ENCODE results near the gene LRP2. TPM values are rescaled to one million over a fixed set of nuclear protein-coding genes. Genes with fewer than 3 reads are reported as not detected.

LRP2 gene
- polyA plus RNA-seq, 3 donors: not detected

- peaks cover 26% of the 10 kb centered on the region for H3K79me2 ChIP-seq (ENCODE audit: insufficient read depth, low read length)
- DNase-seq: no peak
- no peak overlapping the region for H2AFZ ChIP-seq (ENCODE audit: insufficient read depth, low read depth, low read length, poor library complexity, severe bottlenecking)
- 98% methylated on average over 4 of the region's 5 CpGs for WGBS (ENCODE audit: insufficient coverage)
- H3K4me3 ChIP-seq (replicated peaks in 1 of 3; ENCODE audit: low read depth in 2 of 3, low read length in 3 of 3): no peak overlapping the region
- H3K27me3 ChIP-seq (ENCODE audit: control insufficient read depth in 2 of 2, insufficient read depth in 2 of 2, low read length in 2 of 2): no peaks in the 10 kb centered on the region
- H3K4me1 ChIP-seq (ENCODE audit: control insufficient read depth in 1 of 2, insufficient read depth in 2 of 2, low read length in 2 of 2): peaks cover 54 to 61% of the 10 kb centered on the region in 2 donors
- no peaks in the 10 kb centered on the region for H3K9me3 ChIP-seq (replicated peaks in 1 of 2; ENCODE audit: control insufficient read depth in 1 of 2, insufficient read depth in 1 of 2, low read length in 2 of 2)
- Mint-ChIP-seq H3K4me3 (no peak overlapping the region), H3K27me3 (ENCODE audit: low read depth in 3 of 3) (no peaks in the 10 kb centered on the region), H3K36me3 (peaks cover 20 to 32% of the 10 kb centered on the region in 2 donors), H3K4me1 (peaks cover 80% of the 10 kb centered on the region), H3K27ac (peak overlapping the region in 4 of 7 donors; percentile 68 to 86 (median 80)), H3K9me3 (peaks cover 0 to 4% (median 2%) of the 10 kb centered on the region in 7 donors)
- TF ChIP-seq, protein P1, sequence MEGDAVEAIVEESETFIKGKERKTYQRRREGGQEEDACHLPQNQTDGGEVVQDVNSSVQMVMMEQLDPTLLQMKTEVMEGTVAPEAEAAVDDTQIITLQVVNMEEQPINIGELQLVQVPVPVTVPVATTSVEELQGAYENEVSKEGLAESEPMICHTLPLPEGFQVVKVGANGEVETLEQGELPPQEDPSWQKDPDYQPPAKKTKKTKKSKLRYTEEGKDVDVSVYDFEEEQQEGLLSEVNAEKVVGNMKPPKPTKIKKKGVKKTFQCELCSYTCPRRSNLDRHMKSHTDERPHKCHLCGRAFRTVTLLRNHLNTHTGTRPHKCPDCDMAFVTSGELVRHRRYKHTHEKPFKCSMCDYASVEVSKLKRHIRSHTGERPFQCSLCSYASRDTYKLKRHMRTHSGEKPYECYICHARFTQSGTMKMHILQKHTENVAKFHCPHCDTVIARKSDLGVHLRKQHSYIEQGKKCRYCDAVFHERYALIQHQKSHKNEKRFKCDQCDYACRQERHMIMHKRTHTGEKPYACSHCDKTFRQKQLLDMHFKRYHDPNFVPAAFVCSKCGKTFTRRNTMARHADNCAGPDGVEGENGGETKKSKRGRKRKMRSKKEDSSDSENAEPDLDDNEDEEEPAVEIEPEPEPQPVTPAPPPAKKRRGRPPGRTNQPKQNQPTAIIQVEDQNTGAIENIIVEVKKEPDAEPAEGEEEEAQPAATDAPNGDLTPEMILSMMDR (IDR thresholded peaks at IDR 0.05): no peak
- H4K20me1 ChIP-seq (ENCODE audit: insufficient read depth, low read length): no peaks in the 10 kb centered on the region
- no peak overlapping the region for H3K4me2 ChIP-seq (replicated peaks; ENCODE audit: extremely low read depth, low read length, poor library complexity, severe bottlenecking)
- no peak overlapping the region for H3K9ac ChIP-seq (ENCODE audit: insufficient read depth, low read length, poor library complexity, severe bottlenecking)
- H3K36me3 ChIP-seq (replicated peaks in 1 of 2; ENCODE audit: control insufficient read depth in 1 of 2, insufficient read depth in 2 of 2, low read length in 2 of 2): no peaks in the 10 kb centered on the region
- intact Hi-C loops (cut with micrococcal nuclease): no loop called here
- H3K27ac ChIP-seq (ENCODE audit: low read depth in 1 of 2, low read length in 2 of 2): peak overlapping the region in 1 of 2 donors; percentile 12
These were observed 280.8 kb downstream of the LRP2 start for GRCh38 chr2:169081551-169081950.

- Histone ChIP-seq H3K4me3 (replicated peaks in 1 of 3; ENCODE audit: low read depth in 2 of 3, low read length in 3 of 3) (peak overlapping the region in 1 of 3 experiments; percentile 4), H3K79me2 (ENCODE audit: insufficient read depth, low read length) (peaks cover 30% of the 10 kb centered on the region), H3K9me3 (replicated peaks in 1 of 2; ENCODE audit: control insufficient read depth in 1 of 2, insufficient read depth in 1 of 2, low read length in 2 of 2) (no peaks in the 10 kb centered on the region), H3K36me3 (replicated peaks in 1 of 2; ENCODE audit: control insufficient read depth in 1 of 2, insufficient read depth in 2 of 2, low read length in 2 of 2) (no peaks in the 10 kb centered on the region), H2AFZ (ENCODE audit: insufficient read depth, low read depth, low read length, poor library complexity, severe bottlenecking) (no peak overlapping the region), H4K20me1 (ENCODE audit: insufficient read depth, low read length) (no peaks in the 10 kb centered on the region), H3K27me3 (ENCODE audit: control insufficient read depth in 2 of 2, insufficient read depth in 2 of 2, low read length in 2 of 2) (no peaks in the 10 kb centered on the region), H3K4me2 (replicated peaks; ENCODE audit: extremely low read depth, low read length, poor library complexity, severe bottlenecking) (no peak overlapping the region), H3K4me1 (ENCODE audit: control insufficient read depth in 1 of 2, insufficient read depth in 2 of 2, low read length in 2 of 2) (peaks cover 54 to 61% of the 10 kb centered on the region in 2 donors), H3K27ac (ENCODE audit: low read depth in 1 of 2, low read length in 2 of 2) (peak overlapping the region; percentile 37 to 63), H3K9ac (ENCODE audit: insufficient read depth, low read length, poor library complexity, severe bottlenecking) (no peak overlapping the region)
- peaks cover 20 to 28% of the 10 kb centered on the region in 2 donors for H3K36me3 Mint-ChIP-seq
- peak overlapping the region; percentile 65 to 88 (median 79) for H3K27ac Mint-ChIP-seq
- no peak overlapping the region for H3K4me3 Mint-ChIP-seq
- H3K4me1 Mint-ChIP-seq: peaks cover 72% of the 10 kb centered on the region
- peak; percentile 60 to 79 (median 71) for DNase-seq
- H3K9me3 Mint-ChIP-seq: peaks cover 0 to 6% (median 1%) of the 10 kb centered on the region in 7 donors
- TF ChIP-seq, protein P1 (IDR thresholded peaks at IDR 0.05): no peak
- no CpG with 5 or more reads among the region's 2 CpGs for WGBS (ENCODE audit: insufficient coverage)
- H3K27me3 Mint-ChIP-seq (ENCODE audit: low read depth in 3 of 3): no peaks in the 10 kb centered on the region
- intact Hi-C loops (cut with micrococcal nuclease): no loop called here
These were observed 281.9 kb downstream of the LRP2 start for GRCh38 chr2:169080250-169081069.
